Kidney (tissue), 14 donors: ENCODE measurements around the gene RASGRF1. TPM values are rescaled to one million over a fixed set of nuclear protein-coding genes. Genes with fewer than 3 reads are reported as not detected.
A peak's percentile ranks its signal among the peaks of the same experiment; 100 is the strongest.

Experiments
- DNase-seq, 5 donors: peaks; one replicate each; pipeline ENCODE4 v3.0.0-alpha.2; 2013 to 2020
- FAIRE-seq: peaks from 2 replicates; lab custom pipeline; 2012; peaks lifted over from hg19 to GRCh38; lab: Jason Lieb, UNC
- H3K27ac ChIP-seq, 2 donors: one replicate each; pipeline ENCODE4 v1.7.0; 2013; ENCODE audit warnings: low read depth in 2 of 2, low read length in 2 of 2, inconsistent platforms in 1 of 2
- H3K27me3 ChIP-seq: one replicate; pipeline ENCODE4 v1.7.1; 2013; ENCODE audit warnings: low read length, inconsistent platforms; ENCODE audit not compliant: control insufficient read depth, insufficient read depth
- H3K36me3 ChIP-seq, 3 donors: one replicate each; pipeline versions ENCODE4 v1.7.0 to v1.7.1; 2013; ENCODE audit warnings: low read length in 3 of 3, control low read depth in 1 of 3, inconsistent platforms in 1 of 3; ENCODE audit not compliant: insufficient read depth in 3 of 3, control insufficient read depth in 2 of 3
- H3K4me1 ChIP-seq, 3 donors: one replicate each; pipeline versions ENCODE4 v1.7.0 to v1.7.1; 2013; ENCODE audit warnings: low read length in 3 of 3, inconsistent platforms in 1 of 3, low read depth in 1 of 3; ENCODE audit not compliant: control insufficient read depth in 2 of 3, insufficient read depth in 2 of 3
- H3K4me3 ChIP-seq, 3 donors: one replicate each; pipeline versions ENCODE4 v1.7.0 to v1.8.1; 2013; ENCODE audit warnings: low read length in 3 of 3, control low read depth in 1 of 3, inconsistent platforms in 1 of 3
- H3K9ac ChIP-seq, 3 donors: one replicate each; pipeline versions ENCODE4 v1.7.0 to v1.7.1; 2013; ENCODE audit warnings: low read length in 3 of 3, control low read depth in 1 of 3, inconsistent platforms in 1 of 3
- H3K9me3 ChIP-seq, 3 donors: one replicate each; pipeline versions ENCODE4 v1.7.0 to v1.7.1; 2013; ENCODE audit warnings: low read length in 3 of 3, control low read depth in 1 of 3, inconsistent platforms in 1 of 3; ENCODE audit not compliant: control insufficient read depth in 2 of 3, insufficient read depth in 1 of 3
- CTCF ChIP-seq: IDR thresholded peaks from 3 replicates; pipeline ENCODE4 v1.5.1; 2012; ENCODE audit warnings: mild to moderate bottlenecking, moderate library complexity, borderline replicate concordance; ENCODE audit not compliant: insufficient read depth; ENCODE audit errors: extremely low read depth
- intact Hi-C: fragments of 100-400 bp; cut with DNase I; formaldehyde crosslinking; loops from one replicate; pipeline ENCODE4 v1.11.1; 2022
- polyA plus RNA-seq: library from polyadenylated mRNA; stranded (reverse); fragments of 350-450 nt; fragmentation: Illumina TruSeq; extraction: RNeasy Lipid Tissue Mini Kit (QIAGEN cat#74804); gene quantifications from one replicate; pipeline ENCODE4 v1.2.3, GENCODE V29; 2014; ENCODE audit warnings: low read depth, low replicate concordance; ENCODE audit not compliant: insufficient read depth
- total RNA-seq: library from RNA; stranded (reverse); fragmentation: NEBNext Ultra II Directional; extraction: Animal tissue kit (Norgen Biotek cat#: 25700); gene quantifications from one replicate; pipeline ENCODE4 v1.2.1, GENCODE V29; 2021
- donor health status: control.
- donor health status: control.
- donor health status: control.
- donor health status: control.
- donor health status: control.
- donor health status: DM: yes; HTN: yes; CAD: no.
- donor health status: Normal renal cell carcinoma (clear cell type).

The RASGRF1 gene
- total and polyA plus RNA-seq, 2 donors from 2014 or later = 0.98 to 4.2 TPM

GRCh38 chr15:79067072-79067833 is 23.3 kb downstream of the RASGRF1 start:
- H3K36me3 ChIP-seq = no peaks in the 10 kb centered on the region
- intact Hi-C loops = no loop called here
- H3K27ac ChIP-seq = peak overlapping the region in 1 of 2 donors; percentile 41
- DNase-seq (peak in 3 of 5 donors; percentile 41 to 85 (median 43)), FAIRE-seq (no peak)
- no peak overlapping the region for H3K4me3 ChIP-seq
- H3K27me3 ChIP-seq = no peaks in the 10 kb centered on the region
- peaks cover 0 to 15% (median 11%) of the 10 kb centered on the region in 3 donors for H3K4me1 ChIP-seq
- no peaks in the 10 kb centered on the region for H3K9me3 ChIP-seq
- no peak for TF ChIP-seq CTCF
- no peak overlapping the region for H3K9ac ChIP-seq

- Histone ChIP-seq H3K9me3 (no peaks in the 10 kb centered on the region), H3K4me1 (peaks cover 0 to 15% (median 11%) of the 10 kb centered on the region in 3 donors), H3K36me3 (no peaks in the 10 kb centered on the region), H3K9ac (no peak overlapping the region), H3K27me3 (no peaks in the 10 kb centered on the region), H3K27ac (peak overlapping the region in 1 of 2 donors; percentile 41), H3K4me3 (no peak overlapping the region)
- no peak for TF ChIP-seq CTCF
- FAIRE-seq (no peak), DNase-seq (no peak)
- intact Hi-C loops = no loop called here
These were observed 24.0 kb downstream of the RASGRF1 start for GRCh38 chr15:79066391-79067071.

GRCh38 chr15:79065706-79066376 is 24.7 kb downstream of the RASGRF1 start:
- peaks cover 0 to 15% (median 11%) of the 10 kb centered on the region in 3 donors for H3K4me1 ChIP-seq
- H3K27ac ChIP-seq = no peak overlapping the region
- no peaks in the 10 kb centered on the region for H3K36me3 ChIP-seq
- H3K9ac ChIP-seq = no peak overlapping the region
- H3K4me3 ChIP-seq = no peak overlapping the region
- no peak for FAIRE-seq
- DNase-seq = no peak
- H3K9me3 ChIP-seq = no peaks in the 10 kb centered on the region
- H3K27me3 ChIP-seq = no peaks in the 10 kb centered on the region
- intact Hi-C loops = no loop called here
- TF ChIP-seq CTCF = no peak
